GM12878 (cell line): ENCODE results near the gene POGZ. TPM values are rescaled to one million over a fixed set of nuclear protein-coding genes. Genes with fewer than 3 reads are reported as not detected.

Experiments
- ATAC-seq: fragments of 200-7000 bp; cut with Tn5 transposase; 3 replicates; pipeline ENCODE4 v1.9.1; 2020; ENCODE audit warnings: mild to moderate bottlenecking, moderate library complexity
- BruUV-seq: library from RNA; stranded (reverse); fragments of 400-500 nt; replicated peaks from 2 replicates; lab custom pipeline; 2021; lab: Mats Ljungman, UMichigan
- CTCF ChIA-PET: fragments of 300-600 bp; sonication (Branson Sonifier 250); formaldehyde crosslinking; extraction: SDS; loops from one replicate; lab custom pipeline; 2021; ENCODE audit warnings: inconsistent platforms; lab: Yijun Ruan, JAX
- POLR2A ChIA-PET: fragments of 350-600 bp; formaldehyde crosslinking; extraction: SDS; loops from one replicate; lab custom pipeline; 2021; ENCODE audit warnings: inconsistent platforms; lab: Charles Lee
- RAD21 ChIA-PET: fragments of 300-600 bp; sonication (Branson Sonifier 250); formaldehyde crosslinking; loops from one replicate; lab custom pipeline; 2023; ENCODE audit warnings: antibody characterized with exemption; ENCODE audit not compliant: unreplicated experiment; lab: Charles Lee
- SMC1A ChIA-PET: fragments of 300-600 bp; sonication (Branson Sonifier 250); formaldehyde crosslinking; loops from one replicate; lab custom pipeline; 2023; ENCODE audit not compliant: unreplicated experiment, uncharacterized antibody; lab: Charles Lee
- DNase-seq: peaks from one replicate; pipeline ENCODE4 v3.0.0-alpha.2; 2011; ENCODE audit warnings: low read depth, low spot score
- FAIRE-seq: peaks from 3 replicates; lab custom pipeline; 2011; peaks lifted over from hg19 to GRCh38; lab: Jason Lieb, UNC
- H2AFZ ChIP-seq: 2 replicates; pipeline ENCODE4 v1.6.0; 2011; ENCODE audit warnings: low read depth, low read length, control low read depth; ENCODE audit not compliant: control insufficient read depth
- H3K27ac ChIP-seq: 2 replicates; pipeline ENCODE4 v1.5.1; 2011; ENCODE audit warnings: control low read depth; ENCODE audit not compliant: control insufficient read depth, insufficient read depth
- H3K27me3 ChIP-seq, 2 experiments: replicated peaks in 1 of 2; 2 replicates each; pipeline versions ENCODE4 v1.6.0 to v1.6.1; 2011; ENCODE audit warnings: low read length in 1 of 2; ENCODE audit not compliant: control insufficient read depth in 2 of 2, insufficient read depth in 2 of 2
- H3K36me3 ChIP-seq, 2 experiments: 2 replicates each; pipeline ENCODE4 v1.5.1; 2011; ENCODE audit warnings: low read length in 1 of 2; ENCODE audit not compliant: control insufficient read depth in 2 of 2, insufficient read depth in 2 of 2
- H3K4me1 ChIP-seq: 2 replicates; pipeline ENCODE4 v1.6.1; 2011; ENCODE audit warnings: mild to moderate bottlenecking, low read length, moderate library complexity, mixed read lengths; ENCODE audit not compliant: control insufficient read depth, insufficient read depth
- H3K4me2 ChIP-seq: 2 replicates; pipeline ENCODE4 v1.6.0; 2011; ENCODE audit warnings: control low read depth; ENCODE audit not compliant: control insufficient read depth, insufficient read depth
- H3K4me3 ChIP-seq: fragments of 200-600 bp; sonication (generic); 2 replicates; pipeline ENCODE4 v1.5.1; 2016
- H3K79me2 ChIP-seq: 2 replicates; pipeline ENCODE4 v1.6.0; 2011; ENCODE audit warnings: low read length; ENCODE audit not compliant: control insufficient read depth, insufficient read depth
- H3K9ac ChIP-seq: 2 replicates; pipeline ENCODE4 v1.8.0; 2011; ENCODE audit warnings: low read length, control low read depth, mixed read lengths; ENCODE audit not compliant: control insufficient read depth, insufficient read depth
- H3K9me3 ChIP-seq: replicated peaks from 3 replicates; pipeline ENCODE4 v1.5.1; 2011; ENCODE audit warnings: mild to moderate bottlenecking, low read length; ENCODE audit not compliant: control insufficient read depth, insufficient read depth
- H4K20me1 ChIP-seq: 2 replicates; pipeline ENCODE4 v1.6.0; 2011; ENCODE audit not compliant: control insufficient read depth, insufficient read depth
- IKZF1 ChIP-seq: fragments of 450-650 bp; conservative IDR thresholded peaks from 2 replicates; pipeline ENCODE4 v1.6.1; 2017; ENCODE audit warnings: antibody characterized with exemption, mild to moderate bottlenecking
- KAT2A ChIP-seq: conservative IDR thresholded peaks from 2 replicates; pipeline ENCODE4 v1.6.1; 2011; ENCODE audit warnings: low read depth, low read length; ENCODE audit not compliant: control insufficient read depth
- MTA2 ChIP-seq: fragments of 450-650 bp; IDR thresholded peaks from 2 replicates; pipeline ENCODE4 v1.6.1; 2016; ENCODE audit warnings: low read depth, mild to moderate bottlenecking, moderate library complexity
- POLR2AphosphoS5 ChIP-seq: IDR thresholded peaks from 2 replicates; pipeline ENCODE4 v1.6.1; 2011; ENCODE audit warnings: mild to moderate bottlenecking, low read length, inconsistent platforms
- RBBP5 ChIP-seq: fragments of 200-600 bp; sonication (generic); conservative IDR thresholded peaks from 2 replicates; pipeline ENCODE4 v1.6.1; 2016
- STAT3 ChIP-seq: IDR thresholded peaks from 2 replicates; pipeline ENCODE4 v1.6.1; 2011; ENCODE audit warnings: low read depth, low read length, improper control_type of control experiment
- SUZ12 ChIP-seq: fragments of 200-600 bp; sonication (generic); IDR thresholded peaks from one replicate; pipeline ENCODE4 v1.6.1; 2018; ENCODE audit warnings: antibody characterized with exemption, mild to moderate bottlenecking; ENCODE audit not compliant: unreplicated experiment
- TAF1 ChIP-seq: IDR thresholded peaks from 2 replicates; pipeline ENCODE4 v1.6.1; 2011; ENCODE audit warnings: mild to moderate bottlenecking, low read depth, low read length, borderline replicate concordance
- TARDBP ChIP-seq: IDR thresholded peaks from 2 replicates; pipeline ENCODE4 v1.6.1; 2016; ENCODE audit warnings: borderline replicate concordance
- WGBS: methylation state at CpG from one replicate; pipeline ENCODE4 v1.1.6; 2016; ENCODE audit warnings: low lambda C conversion rate; ENCODE audit not compliant: insufficient replicate concordance, insufficient coverage; ENCODE audit errors: missing lambda C conversion rate; 5-methylcytosine and 5-hydroxymethylcytosine counted together
- in situ Hi-C: fragments of 300-500 bp; cut with MboI; formaldehyde crosslinking; loops from 9 replicates; pipeline ENCODE4 v1.14.3; 2018; ENCODE audit warnings: mixed read lengths
- intact Hi-C: fragments of 100-400 bp; cut with micrococcal nuclease; formaldehyde crosslinking; loops from one replicate; pipeline ENCODE4 v1.14.2; 2022; ENCODE audit not compliant: unreplicated experiment
- polyA plus RNA-seq, 11 experiments: library from polyadenylated mRNA; depleted of rRNA in 4 of 11; unstranded in 6 of 11; stranded (reverse) in 5 of 11; fragments of >200 nt; fragmentation: Nextera tagmentation in 4 of 11; fragmentation: Illumina TruSeq in 1 of 11; extraction: Ambion mirVana in 4 of 11; extraction: Trizol in 1 of 11; gene quantifications; 1 replicate in 1 of 11; 2 replicates in 10 of 11; pipeline versions ENCODE4 v1.2.1 to v1.2.3, GENCODE V29; 2011 to 2016; ENCODE audit warnings: inconsistent platforms in 2 of 11, missing spikeins in 2 of 11, low read depth in 1 of 11
- total RNA-seq, 4 experiments: library from RNA; depleted of rRNA in 3 of 4; stranded (reverse); fragments of >200 nt in 3 of 4; fragmentation: Illumina TruSeq in 1 of 4; extraction: Trizol in 1 of 4; gene quantifications; 2 replicates each; pipeline versions ENCODE4 v1.2.1 to v1.2.3, GENCODE V29; 2013 to 2021
- TF ChIP-seq, protein P1 (sequence below): fragments of 450-650 bp; conservative IDR thresholded peaks from 2 replicates; pipeline ENCODE4 v1.6.1; 2017; ENCODE audit warnings: mild to moderate bottlenecking, moderate library complexity
- TF ChIP-seq, protein P2 (sequence below): IDR thresholded peaks from 2 replicates; pipeline ENCODE4 v1.6.1; 2012; ENCODE audit warnings: improper control_type of control experiment, low read depth, low read length; ENCODE audit not compliant: insufficient replicate concordance
- TF ChIP-seq, protein P3 (sequence below): fragments of 450-650 bp; IDR thresholded peaks from 2 replicates; pipeline ENCODE4 v1.6.1; 2017; ENCODE audit warnings: low read depth, mild to moderate bottlenecking, moderate library complexity

Gene POGZ
- total and polyA plus RNA-seq, 10 of the 15 experiments (the other 5 are each of a cell fraction or from before 2014, with no cell fraction given), result 11.3 to 80.6 (median 35.8) TPM

DNA sequence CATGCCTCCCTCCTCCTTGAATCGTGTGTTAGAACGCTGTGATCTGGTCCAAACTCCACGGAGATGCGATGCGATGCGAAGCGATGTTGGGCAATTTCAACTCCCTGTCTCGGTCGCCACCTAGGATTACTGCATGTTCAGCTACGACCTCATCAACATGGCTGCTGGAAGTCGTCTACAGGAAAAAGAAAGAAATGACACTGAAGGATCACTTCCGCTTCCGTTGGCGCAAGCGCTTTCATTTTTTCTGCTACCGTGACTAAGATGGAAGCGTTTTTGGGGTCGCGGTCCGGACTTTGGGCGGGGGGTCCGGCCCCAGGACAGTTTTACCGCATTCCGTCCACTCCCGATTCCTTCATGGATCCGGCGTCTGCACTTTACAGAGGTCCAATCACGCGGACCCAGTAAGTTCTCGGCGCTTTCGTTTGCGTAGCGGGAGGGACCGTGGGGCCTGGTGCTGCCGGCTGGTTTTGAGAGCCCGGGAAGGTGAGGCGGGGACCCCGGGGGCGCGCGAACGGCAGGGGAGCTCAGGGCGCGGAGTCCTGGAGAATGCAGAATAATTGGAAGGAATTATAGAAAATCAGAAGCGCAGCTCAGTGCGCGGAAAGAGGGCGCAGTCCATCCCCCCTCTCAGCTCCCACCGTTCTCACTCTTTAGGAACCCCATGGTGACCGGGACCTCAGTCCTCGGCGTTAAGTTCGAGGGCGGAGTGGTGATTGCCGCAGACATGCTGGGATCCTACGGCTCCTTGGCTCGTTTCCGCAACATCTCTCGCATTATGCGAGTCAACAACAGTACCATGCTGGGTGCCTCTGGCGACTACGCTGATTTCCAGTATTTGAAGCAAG lies 59.7 kb downstream of the POGZ start, which contains the start of gene PSMB4:
TSS of gene PSMB4 (plus strand) at position 250 of the 848 bp plus-strand sequence. CDS start at position 265, 15 bp downstream.
- H3K27me3 ChIP-seq, result no peaks in the 10 kb centered on the region
- H3K4me3 ChIP-seq, result peak within 1 kb of the TSS; percentile 88
- ATAC-seq (peak; percentile 94), FAIRE-seq (peak; percentile 95), DNase-seq (peak; percentile 84)
- peaks cover 22% of the 10 kb centered on the region for H3K79me2 ChIP-seq
- H2AFZ ChIP-seq, result peak within 1 kb of the TSS; percentile 89
- ChIA-PET POLR2A (interaction anchor here (0.6 to 2.3 kb wide), 14 partner anchors 18 to 210 kb away, joined by 3 to 12 read pairs (median 4); partner anchors contain the start of genes PI4KB, PSMD4, RFX5 and VPS72), SMC1A (interaction anchor here (0.7 to 3.4 kb wide), 14 partner anchors 13 to 102 kb away, joined by 3 to 18 read pairs (median 4); partner anchors contain the start of genes PI4KB and RFX5), CTCF (interaction anchor here (0.7 to 2.8 kb wide), 19 partner anchors 18 to 300 kb away, joined by 3 to 16 read pairs (median 3); partner anchors contain the start of genes RFX5 and TNFAIP8L2), RAD21 (interaction anchor here (0.9 to 2.7 kb wide), 10 partner anchors 10 to 300 kb away, joined by 3 to 22 read pairs (median 4); partner anchors contain the start of genes PI4KB, VPS72 and ZNF687)
- peak within 1 kb of the TSS; percentile 89 for H3K4me2 ChIP-seq
- intact Hi-C loops (loop anchor here (1.0 to 2.0 kb wide), 4 partner anchors 53 to 203 kb away; partner anchors contain the start of gene RFX5), in situ Hi-C loops (no loop called here)
- H4K20me1 ChIP-seq, result peaks cover 5% of the 10 kb centered on the region; the same call in 1 of the 2 replicates
- WGBS, result under 1% methylated on average over 63 of the region's 63 CpGs
- BruUV-seq, result no TSS peak
- peaks cover 2 to 27% of the 10 kb centered on the region in 2 experiments; a peak in 2 of 4 replicates for H3K36me3 ChIP-seq
- H3K9ac ChIP-seq, result peak within 1 kb of the TSS; percentile 99
- H3K27ac ChIP-seq, result peak within 1 kb of the TSS; percentile 83
- peaks cover 9% of the 10 kb centered on the region for H3K4me1 ChIP-seq
- no peaks in the 10 kb centered on the region for H3K9me3 ChIP-seq
- TF ChIP-seq SUZ12 (no peak), TAF1 (peak; percentile 96), RBBP5 (no peak), MTA2 (no peak), STAT3 (no peak), POLR2AphosphoS5 (peak; percentile 92), TARDBP (no peak), KAT2A (no peak), IKZF1 (peak; percentile 78)
- TF ChIP-seq, protein P1, sequence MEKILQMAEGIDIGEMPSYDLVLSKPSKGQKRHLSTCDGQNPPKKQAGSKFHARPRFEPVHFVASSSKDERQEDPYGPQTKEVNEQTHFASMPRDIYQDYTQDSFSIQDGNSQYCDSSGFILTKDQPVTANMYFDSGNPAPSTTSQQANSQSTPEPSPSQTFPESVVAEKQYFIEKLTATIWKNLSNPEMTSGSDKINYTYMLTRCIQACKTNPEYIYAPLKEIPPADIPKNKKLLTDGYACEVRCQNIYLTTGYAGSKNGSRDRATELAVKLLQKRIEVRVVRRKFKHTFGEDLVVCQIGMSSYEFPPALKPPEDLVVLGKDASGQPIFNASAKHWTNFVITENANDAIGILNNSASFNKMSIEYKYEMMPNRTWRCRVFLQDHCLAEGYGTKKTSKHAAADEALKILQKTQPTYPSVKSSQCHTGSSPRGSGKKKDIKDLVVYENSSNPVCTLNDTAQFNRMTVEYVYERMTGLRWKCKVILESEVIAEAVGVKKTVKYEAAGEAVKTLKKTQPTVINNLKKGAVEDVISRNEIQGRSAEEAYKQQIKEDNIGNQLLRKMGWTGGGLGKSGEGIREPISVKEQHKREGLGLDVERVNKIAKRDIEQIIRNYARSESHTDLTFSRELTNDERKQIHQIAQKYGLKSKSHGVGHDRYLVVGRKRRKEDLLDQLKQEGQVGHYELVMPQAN, result peak; percentile 66; the same call in 1 of the 2 replicates
- TF ChIP-seq, protein P2, sequence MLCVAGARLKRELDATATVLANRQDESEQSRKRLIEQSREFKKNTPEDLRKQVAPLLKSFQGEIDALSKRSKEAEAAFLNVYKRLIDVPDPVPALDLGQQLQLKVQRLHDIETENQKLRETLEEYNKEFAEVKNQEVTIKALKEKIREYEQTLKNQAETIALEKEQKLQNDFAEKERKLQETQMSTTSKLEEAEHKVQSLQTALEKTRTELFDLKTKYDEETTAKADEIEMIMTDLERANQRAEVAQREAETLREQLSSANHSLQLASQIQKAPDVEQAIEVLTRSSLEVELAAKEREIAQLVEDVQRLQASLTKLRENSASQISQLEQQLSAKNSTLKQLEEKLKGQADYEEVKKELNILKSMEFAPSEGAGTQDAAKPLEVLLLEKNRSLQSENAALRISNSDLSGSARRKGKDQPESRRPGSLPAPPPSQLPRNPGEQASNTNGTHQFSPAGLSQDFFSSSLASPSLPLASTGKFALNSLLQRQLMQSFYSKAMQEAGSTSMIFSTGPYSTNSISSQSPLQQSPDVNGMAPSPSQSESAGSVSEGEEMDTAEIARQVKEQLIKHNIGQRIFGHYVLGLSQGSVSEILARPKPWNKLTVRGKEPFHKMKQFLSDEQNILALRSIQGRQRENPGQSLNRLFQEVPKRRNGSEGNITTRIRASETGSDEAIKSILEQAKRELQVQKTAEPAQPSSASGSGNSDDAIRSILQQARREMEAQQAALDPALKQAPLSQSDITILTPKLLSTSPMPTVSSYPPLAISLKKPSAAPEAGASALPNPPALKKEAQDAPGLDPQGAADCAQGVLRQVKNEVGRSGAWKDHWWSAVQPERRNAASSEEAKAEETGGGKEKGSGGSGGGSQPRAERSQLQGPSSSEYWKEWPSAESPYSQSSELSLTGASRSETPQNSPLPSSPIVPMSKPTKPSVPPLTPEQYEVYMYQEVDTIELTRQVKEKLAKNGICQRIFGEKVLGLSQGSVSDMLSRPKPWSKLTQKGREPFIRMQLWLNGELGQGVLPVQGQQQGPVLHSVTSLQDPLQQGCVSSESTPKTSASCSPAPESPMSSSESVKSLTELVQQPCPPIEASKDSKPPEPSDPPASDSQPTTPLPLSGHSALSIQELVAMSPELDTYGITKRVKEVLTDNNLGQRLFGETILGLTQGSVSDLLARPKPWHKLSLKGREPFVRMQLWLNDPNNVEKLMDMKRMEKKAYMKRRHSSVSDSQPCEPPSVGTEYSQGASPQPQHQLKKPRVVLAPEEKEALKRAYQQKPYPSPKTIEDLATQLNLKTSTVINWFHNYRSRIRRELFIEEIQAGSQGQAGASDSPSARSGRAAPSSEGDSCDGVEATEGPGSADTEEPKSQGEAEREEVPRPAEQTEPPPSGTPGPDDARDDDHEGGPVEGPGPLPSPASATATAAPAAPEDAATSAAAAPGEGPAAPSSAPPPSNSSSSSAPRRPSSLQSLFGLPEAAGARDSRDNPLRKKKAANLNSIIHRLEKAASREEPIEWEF, result peak; percentile 47
- TF ChIP-seq, protein P3, sequence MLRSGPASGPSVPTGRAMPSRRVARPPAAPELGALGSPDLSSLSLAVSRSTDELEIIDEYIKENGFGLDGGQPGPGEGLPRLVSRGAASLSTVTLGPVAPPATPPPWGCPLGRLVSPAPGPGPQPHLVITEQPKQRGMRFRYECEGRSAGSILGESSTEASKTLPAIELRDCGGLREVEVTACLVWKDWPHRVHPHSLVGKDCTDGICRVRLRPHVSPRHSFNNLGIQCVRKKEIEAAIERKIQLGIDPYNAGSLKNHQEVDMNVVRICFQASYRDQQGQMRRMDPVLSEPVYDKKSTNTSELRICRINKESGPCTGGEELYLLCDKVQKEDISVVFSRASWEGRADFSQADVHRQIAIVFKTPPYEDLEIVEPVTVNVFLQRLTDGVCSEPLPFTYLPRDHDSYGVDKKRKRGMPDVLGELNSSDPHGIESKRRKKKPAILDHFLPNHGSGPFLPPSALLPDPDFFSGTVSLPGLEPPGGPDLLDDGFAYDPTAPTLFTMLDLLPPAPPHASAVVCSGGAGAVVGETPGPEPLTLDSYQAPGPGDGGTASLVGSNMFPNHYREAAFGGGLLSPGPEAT, result peak; percentile 48
